GM12878 (cell line): ENCODE measurements around the gene SORCS1. TPM values are rescaled to one million over a fixed set of nuclear protein-coding genes. Genes with fewer than 3 reads are reported as not detected.

Experiments
- ATAC-seq: fragments of 200-7000 bp; cut with Tn5 transposase; 3 replicates; pipeline ENCODE4 v1.9.1; 2020; ENCODE audit warnings: mild to moderate bottlenecking, moderate library complexity
- BruUV-seq: library from RNA; stranded (reverse); fragments of 400-500 nt; replicated peaks from 2 replicates; lab custom pipeline; 2021; lab: Mats Ljungman, UMichigan
- CTCF ChIA-PET: fragments of 300-600 bp; sonication (Branson Sonifier 250); formaldehyde crosslinking; extraction: SDS; loops from one replicate; lab custom pipeline; 2021; ENCODE audit warnings: inconsistent platforms; lab: Yijun Ruan, JAX
- POLR2A ChIA-PET: fragments of 350-600 bp; formaldehyde crosslinking; extraction: SDS; loops from one replicate; lab custom pipeline; 2021; ENCODE audit warnings: inconsistent platforms; lab: Charles Lee
- RAD21 ChIA-PET: fragments of 300-600 bp; sonication (Branson Sonifier 250); formaldehyde crosslinking; loops from one replicate; lab custom pipeline; 2023; ENCODE audit warnings: antibody characterized with exemption; ENCODE audit not compliant: unreplicated experiment; lab: Charles Lee
- SMC1A ChIA-PET: fragments of 300-600 bp; sonication (Branson Sonifier 250); formaldehyde crosslinking; loops from one replicate; lab custom pipeline; 2023; ENCODE audit not compliant: unreplicated experiment, uncharacterized antibody; lab: Charles Lee
- DNase-seq: peaks from one replicate; pipeline ENCODE4 v3.0.0-alpha.2; 2011; ENCODE audit warnings: low read depth, low spot score
- FAIRE-seq: peaks from 3 replicates; lab custom pipeline; 2011; peaks lifted over from hg19 to GRCh38; lab: Jason Lieb, UNC
- H2AFZ ChIP-seq: 2 replicates; pipeline ENCODE4 v1.6.0; 2011; ENCODE audit warnings: low read depth, low read length, control low read depth; ENCODE audit not compliant: control insufficient read depth
- H3K27ac ChIP-seq: 2 replicates; pipeline ENCODE4 v1.5.1; 2011; ENCODE audit warnings: control low read depth; ENCODE audit not compliant: control insufficient read depth, insufficient read depth
- H3K27me3 ChIP-seq, 2 experiments: replicated peaks in 1 of 2; 2 replicates each; pipeline versions ENCODE4 v1.6.0 to v1.6.1; 2011; ENCODE audit warnings: low read length in 1 of 2; ENCODE audit not compliant: control insufficient read depth in 2 of 2, insufficient read depth in 2 of 2
- H3K36me3 ChIP-seq, 2 experiments: 2 replicates each; pipeline ENCODE4 v1.5.1; 2011; ENCODE audit warnings: low read length in 1 of 2; ENCODE audit not compliant: control insufficient read depth in 2 of 2, insufficient read depth in 2 of 2
- H3K4me1 ChIP-seq: 2 replicates; pipeline ENCODE4 v1.6.1; 2011; ENCODE audit warnings: mild to moderate bottlenecking, low read length, moderate library complexity, mixed read lengths; ENCODE audit not compliant: control insufficient read depth, insufficient read depth
- H3K4me2 ChIP-seq: 2 replicates; pipeline ENCODE4 v1.6.0; 2011; ENCODE audit warnings: control low read depth; ENCODE audit not compliant: control insufficient read depth, insufficient read depth
- H3K4me3 ChIP-seq: fragments of 200-600 bp; sonication (generic); 2 replicates; pipeline ENCODE4 v1.5.1; 2016
- H3K79me2 ChIP-seq: 2 replicates; pipeline ENCODE4 v1.6.0; 2011; ENCODE audit warnings: low read length; ENCODE audit not compliant: control insufficient read depth, insufficient read depth
- H3K9ac ChIP-seq: 2 replicates; pipeline ENCODE4 v1.8.0; 2011; ENCODE audit warnings: low read length, control low read depth, mixed read lengths; ENCODE audit not compliant: control insufficient read depth, insufficient read depth
- H3K9me3 ChIP-seq: replicated peaks from 3 replicates; pipeline ENCODE4 v1.5.1; 2011; ENCODE audit warnings: mild to moderate bottlenecking, low read length; ENCODE audit not compliant: control insufficient read depth, insufficient read depth
- H4K20me1 ChIP-seq: 2 replicates; pipeline ENCODE4 v1.6.0; 2011; ENCODE audit not compliant: control insufficient read depth, insufficient read depth
- BCL11A ChIP-seq: IDR thresholded peaks from 2 replicates; pipeline ENCODE4 v1.6.1; 2011; ENCODE audit warnings: low read depth, low read length
- BHLHE40 ChIP-seq, 2 experiments: fragments of 450-650 bp in 1 of 2; IDR thresholded peaks; 2 replicates each; pipeline ENCODE4 v1.6.1; 2011 to 2017; ENCODE audit warnings: low read depth in 2 of 2, borderline replicate concordance in 1 of 2, improper control_type of control experiment in 1 of 2, low read length in 1 of 2, mild to moderate bottlenecking in 1 of 2
- DPF2 ChIP-seq: fragments of 450-650 bp; IDR thresholded peaks from 2 replicates; pipeline ENCODE4 v1.6.1; 2017; ENCODE audit warnings: mild to moderate bottlenecking
- E4F1 ChIP-seq: fragments of 450-650 bp; IDR thresholded peaks from 2 replicates; pipeline ENCODE4 v1.6.1; 2018; ENCODE audit warnings: borderline replicate concordance, mild to moderate bottlenecking; ENCODE audit not compliant: partially characterized antibody
- IRF4 ChIP-seq: IDR thresholded peaks from 2 replicates; pipeline ENCODE4 v1.6.1; 2011; ENCODE audit warnings: low read depth, low read length
- MYC ChIP-seq: IDR thresholded peaks from 2 replicates; pipeline ENCODE4 v1.6.1; 2011; ENCODE audit warnings: mild to moderate bottlenecking, low read length, moderate library complexity, inconsistent platforms; ENCODE audit not compliant: insufficient read depth, insufficient replicate concordance, insufficient read length, severe bottlenecking
- NKRF ChIP-seq: fragments of 450-650 bp; conservative IDR thresholded peaks from 2 replicates; pipeline ENCODE4 v1.6.1; 2017; ENCODE audit warnings: mild to moderate bottlenecking, moderate library complexity
- RUNX3 ChIP-seq: IDR thresholded peaks from 2 replicates; pipeline ENCODE4 v1.6.1; 2012; ENCODE audit warnings: low read length, inconsistent platforms
- STAT3 ChIP-seq: IDR thresholded peaks from 2 replicates; pipeline ENCODE4 v1.6.1; 2011; ENCODE audit warnings: low read depth, low read length, improper control_type of control experiment
- SUPT20H ChIP-seq: IDR thresholded peaks from 2 replicates; pipeline ENCODE4 v1.6.1; 2011; ENCODE audit warnings: low read depth, mild to moderate bottlenecking, low read length, moderate library complexity, borderline replicate concordance; ENCODE audit not compliant: control insufficient read depth
- ZBED1 ChIP-seq: IDR thresholded peaks from 2 replicates; pipeline ENCODE4 v1.6.1; 2016; ENCODE audit warnings: borderline replicate concordance
- ZNF207 ChIP-seq: fragments of 450-650 bp; IDR thresholded peaks from 2 replicates; pipeline ENCODE4 v1.6.1; 2014; ENCODE audit warnings: antibody characterized with exemption, mild to moderate bottlenecking, borderline replicate concordance
- ZNF622 ChIP-seq: fragments of 450-650 bp; IDR thresholded peaks from 2 replicates; pipeline ENCODE4 v1.6.1; 2017; ENCODE audit warnings: mild to moderate bottlenecking, inconsistent platforms
- WGBS: methylation state at CpG from one replicate; pipeline ENCODE4 v1.1.6; 2016; ENCODE audit warnings: low lambda C conversion rate; ENCODE audit not compliant: insufficient replicate concordance, insufficient coverage; ENCODE audit errors: missing lambda C conversion rate; 5-methylcytosine and 5-hydroxymethylcytosine counted together
- in situ Hi-C: fragments of 300-500 bp; cut with MboI; formaldehyde crosslinking; loops from 9 replicates; pipeline ENCODE4 v1.14.3; 2018; ENCODE audit warnings: mixed read lengths
- intact Hi-C: fragments of 100-400 bp; cut with micrococcal nuclease; formaldehyde crosslinking; loops from one replicate; pipeline ENCODE4 v1.14.2; 2022; ENCODE audit not compliant: unreplicated experiment
- polyA plus RNA-seq, 11 experiments: library from polyadenylated mRNA; depleted of rRNA in 4 of 11; unstranded in 6 of 11; stranded (reverse) in 5 of 11; fragments of >200 nt; fragmentation: Nextera tagmentation in 4 of 11; fragmentation: Illumina TruSeq in 1 of 11; extraction: Ambion mirVana in 4 of 11; extraction: Trizol in 1 of 11; gene quantifications; 1 replicate in 1 of 11; 2 replicates in 10 of 11; pipeline versions ENCODE4 v1.2.1 to v1.2.3, GENCODE V29; 2011 to 2016; ENCODE audit warnings: inconsistent platforms in 2 of 11, missing spikeins in 2 of 11, low read depth in 1 of 11
- total RNA-seq, 4 experiments: library from RNA; depleted of rRNA in 3 of 4; stranded (reverse); fragments of >200 nt in 3 of 4; fragmentation: Illumina TruSeq in 1 of 4; extraction: Trizol in 1 of 4; gene quantifications; 2 replicates each; pipeline versions ENCODE4 v1.2.1 to v1.2.3, GENCODE V29; 2013 to 2021
- TF ChIP-seq, protein P1 (sequence below): fragments of 450-650 bp; IDR thresholded peaks from 2 replicates; pipeline ENCODE4 v1.6.1; 2016; ENCODE audit warnings: mild to moderate bottlenecking
- TF ChIP-seq, protein P2 (sequence below): fragments of 450-650 bp; IDR thresholded peaks from 2 replicates; pipeline ENCODE4 v1.6.1; 2017; ENCODE audit warnings: borderline replicate concordance

The SORCS1 gene
- total and polyA plus RNA-seq, 10 of the 15 experiments (the other 5 are each of a cell fraction or from before 2014, with no cell fraction given), result 0.02 to 9.6 (median 0.06) TPM; not detected in 3

DNA sequence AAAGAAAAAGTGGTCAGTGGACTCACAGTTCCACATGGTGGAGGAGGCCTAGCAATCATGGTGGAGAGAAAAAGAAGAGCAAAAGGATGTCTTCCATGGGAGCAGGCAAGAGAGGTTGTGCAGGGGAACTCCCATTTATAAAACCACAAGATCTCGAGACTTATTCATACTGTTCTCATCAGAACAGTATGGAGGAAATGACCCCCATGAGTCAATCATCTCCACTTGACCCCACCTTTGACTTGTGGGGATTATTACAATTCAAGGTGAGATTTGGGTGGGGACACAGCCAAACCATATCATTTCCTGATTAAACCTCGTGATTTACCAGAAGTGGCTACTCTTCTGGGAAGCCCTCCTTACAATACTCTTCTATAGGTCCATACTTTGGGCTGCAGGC, 160.1 kb downstream of the SORCS1 start:
- Histone ChIP-seq H2AFZ (no peak overlapping the region), H3K27me3 (no peaks in the 10 kb centered on the region), H3K79me2 (no peaks in the 10 kb centered on the region), H4K20me1 (no peaks in the 10 kb centered on the region), H3K4me1 (no peaks in the 10 kb centered on the region), H3K4me2 (no peak overlapping the region), H3K36me3 (no peaks in the 10 kb centered on the region), H3K27ac (no peak overlapping the region), H3K9ac (no peak overlapping the region), H3K9me3 (no peaks in the 10 kb centered on the region; the same call in 2 of the 3 replicates), H3K4me3 (no peak overlapping the region)
- no peak for FAIRE-seq
- in situ Hi-C loops, result no loop called here
- ChIA-PET SMC1A (no interaction called here), RAD21 (no interaction called here), CTCF (no interaction called here), POLR2A (no interaction called here)
- BruUV-seq, result no TSS peak
- DNase-seq, result no peak
- TF ChIP-seq, protein P1, sequence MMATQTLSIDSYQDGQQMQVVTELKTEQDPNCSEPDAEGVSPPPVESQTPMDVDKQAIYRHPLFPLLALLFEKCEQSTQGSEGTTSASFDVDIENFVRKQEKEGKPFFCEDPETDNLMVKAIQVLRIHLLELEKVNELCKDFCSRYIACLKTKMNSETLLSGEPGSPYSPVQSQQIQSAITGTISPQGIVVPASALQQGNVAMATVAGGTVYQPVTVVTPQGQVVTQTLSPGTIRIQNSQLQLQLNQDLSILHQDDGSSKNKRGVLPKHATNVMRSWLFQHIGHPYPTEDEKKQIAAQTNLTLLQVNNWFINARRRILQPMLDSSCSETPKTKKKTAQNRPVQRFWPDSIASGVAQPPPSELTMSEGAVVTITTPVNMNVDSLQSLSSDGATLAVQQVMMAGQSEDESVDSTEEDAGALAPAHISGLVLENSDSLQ, result peak; percentile 53
- TF ChIP-seq ZNF207, result no peak
- TF ChIP-seq MYC, result no peak
- TF ChIP-seq SUPT20H, result no peak
- TF ChIP-seq RUNX3, result peak; percentile 44; the same call in 1 of the 2 replicates
- TF ChIP-seq BHLHE40 (IDR thresholded peaks at IDR 0.05; ENCODE audit: borderline replicate concordance in 1 of 2, low read depth in 2 of 2, low read length in 1 of 2), result peak in 1 of 2 experiments; percentile 29; a peak in 1 of 4 replicates
- no peak for TF ChIP-seq STAT3
- no peak for TF ChIP-seq E4F1
- no peak for TF ChIP-seq ZBED1
- no peak for TF ChIP-seq IRF4
- TF ChIP-seq, protein P2, sequence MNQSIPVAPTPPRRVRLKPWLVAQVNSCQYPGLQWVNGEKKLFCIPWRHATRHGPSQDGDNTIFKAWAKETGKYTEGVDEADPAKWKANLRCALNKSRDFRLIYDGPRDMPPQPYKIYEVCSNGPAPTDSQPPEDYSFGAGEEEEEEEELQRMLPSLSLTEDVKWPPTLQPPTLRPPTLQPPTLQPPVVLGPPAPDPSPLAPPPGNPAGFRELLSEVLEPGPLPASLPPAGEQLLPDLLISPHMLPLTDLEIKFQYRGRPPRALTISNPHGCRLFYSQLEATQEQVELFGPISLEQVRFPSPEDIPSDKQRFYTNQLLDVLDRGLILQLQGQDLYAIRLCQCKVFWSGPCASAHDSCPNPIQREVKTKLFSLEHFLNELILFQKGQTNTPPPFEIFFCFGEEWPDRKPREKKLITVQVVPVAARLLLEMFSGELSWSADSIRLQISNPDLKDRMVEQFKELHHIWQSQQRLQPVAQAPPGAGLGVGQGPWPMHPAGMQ, result no peak
- no peak for TF ChIP-seq NKRF
- TF ChIP-seq DPF2, result no peak
- TF ChIP-seq ZNF622, result no peak
- TF ChIP-seq BCL11A, result no peak
- ATAC-seq, result peak; percentile 42; the same call in 1 of the 3 replicates
- intact Hi-C loops, result no loop called here
- WGBS, result 11% methylated on average over 2 of the region's 2 CpGs
